NCI-H128 (cell line): Measurements from ENCODE around the gene ASPSCR1.
A peak's percentile ranks its signal among the peaks of the same experiment; 100 is the strongest.

Experiments
- DNase-seq: peaks from one replicate; lab custom pipeline; 2025; ENCODE audit not compliant: unreplicated experiment; lab: John Stamatoyannopoulos, UW

The ASPSCR1 gene

GRCh38 chr17:82023447-82024241 lies 46.2 kb downstream of the ASPSCR1 start:
- no peak for DNase-seq

- no peak for DNase-seq
These were observed 47.4 kb downstream of the ASPSCR1 start for GRCh38 chr17:82024859-82025258.

GRCh38 chr17:82025401-82026107 lies 48.1 kb downstream of the ASPSCR1 start:
- DNase-seq: no peak

- DNase-seq: no peak
These were observed 50.8 kb downstream of the ASPSCR1 start for GRCh38 chr17:82028246-82028645.

- DNase-seq: no peak
These were observed 51.5 kb downstream of the ASPSCR1 start for GRCh38 chr17:82028966-82029365.

GRCh38 chr17:82029391-82029790 lies 52.0 kb downstream of the ASPSCR1 start:
- DNase-seq: no peak

- DNase-seq: no peak
These were observed 52.6 kb downstream of the ASPSCR1 start for GRCh38 chr17:82029990-82030469.

GRCh38 chr17:82030470-82031302 lies 53.3 kb downstream of the ASPSCR1 start:
- DNase-seq: peak; percentile 56

- DNase-seq: no peak
These were observed 54.0 kb downstream of the ASPSCR1 start, which contains the start of gene RAC3 for GRCh38 chr17:82031303-82031884. Gene RAC3 (plus strand): TSS chr17:82031678. CDS start chr17:82031762, 84 bp downstream.

GRCh38 chr17:82031885-82032627 lies 54.6 kb downstream of the ASPSCR1 start:
- no peak for DNase-seq

- no peak for DNase-seq
These were observed 56.1 kb downstream of the ASPSCR1 start for GRCh38 chr17:82033359-82034085.

GRCh38 chr17:82034371-82035011 lies 57.1 kb downstream of the ASPSCR1 start:
- no peak for DNase-seq

- DNase-seq: no peak
These were observed 58.1 kb downstream of the ASPSCR1 start for GRCh38 chr17:82035488-82035887.

- DNase-seq: no peak
These were observed 58.7 kb downstream of the ASPSCR1 start for GRCh38 chr17:82035956-82036633.

- DNase-seq: no peak
These were observed 59.2 kb downstream of the ASPSCR1 start for GRCh38 chr17:82036634-82037091.

GRCh38 chr17:82037092-82037888 lies 59.9 kb downstream of the ASPSCR1 start, which contains the start of gene DCXR:
Gene DCXR (minus strand): TSS chr17:82037697. CDS start chr17:82037682, 15 bp downstream.
- DNase-seq: peak; percentile 73

GRCh38 chr17:82037889-82038195 lies 60.4 kb downstream of the ASPSCR1 start:
- DNase-seq: no peak
